GM21447 (cell line): ENCODE data around the gene ASCL4.

ENCODE experiments used
- ATAC-seq: cut with Tn5 transposase; IDR thresholded peaks from one replicate; pipeline ENCODE4 v1.9.1; 2021; ENCODE audit not compliant: unreplicated experiment

Gene ASCL4

DNA sequence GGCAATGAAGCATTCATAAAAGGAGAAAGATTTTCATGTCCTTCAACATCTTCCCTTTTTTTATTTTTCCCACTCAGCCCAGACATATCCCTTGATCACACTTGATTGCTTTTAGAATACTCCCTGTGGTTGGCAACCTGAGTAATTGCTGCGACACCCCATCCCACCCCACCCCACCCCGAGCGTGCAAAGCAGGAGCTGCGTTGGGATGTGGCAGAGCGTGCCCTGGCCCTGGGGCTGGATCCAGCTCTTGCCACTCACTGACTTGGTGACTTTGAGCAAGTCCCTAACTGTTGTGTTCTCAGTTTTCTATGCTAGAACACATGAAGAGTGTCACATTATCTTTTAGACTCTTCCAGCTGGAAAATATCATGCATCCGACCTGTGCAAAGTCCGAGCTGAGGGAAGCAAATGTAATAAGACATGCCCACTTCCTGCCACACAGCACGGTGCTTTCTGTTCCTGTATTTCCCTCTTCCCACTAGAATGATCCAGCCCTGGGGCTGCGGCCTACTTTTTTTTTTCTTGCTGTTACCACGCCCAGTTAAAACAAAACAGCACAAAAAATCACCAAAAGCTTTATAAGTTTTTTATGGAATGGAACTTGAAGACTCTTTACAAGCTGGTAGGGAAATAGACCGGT, 4.0 kb downstream of the ASCL4 start:
- ATAC-seq = no peak

DNA sequence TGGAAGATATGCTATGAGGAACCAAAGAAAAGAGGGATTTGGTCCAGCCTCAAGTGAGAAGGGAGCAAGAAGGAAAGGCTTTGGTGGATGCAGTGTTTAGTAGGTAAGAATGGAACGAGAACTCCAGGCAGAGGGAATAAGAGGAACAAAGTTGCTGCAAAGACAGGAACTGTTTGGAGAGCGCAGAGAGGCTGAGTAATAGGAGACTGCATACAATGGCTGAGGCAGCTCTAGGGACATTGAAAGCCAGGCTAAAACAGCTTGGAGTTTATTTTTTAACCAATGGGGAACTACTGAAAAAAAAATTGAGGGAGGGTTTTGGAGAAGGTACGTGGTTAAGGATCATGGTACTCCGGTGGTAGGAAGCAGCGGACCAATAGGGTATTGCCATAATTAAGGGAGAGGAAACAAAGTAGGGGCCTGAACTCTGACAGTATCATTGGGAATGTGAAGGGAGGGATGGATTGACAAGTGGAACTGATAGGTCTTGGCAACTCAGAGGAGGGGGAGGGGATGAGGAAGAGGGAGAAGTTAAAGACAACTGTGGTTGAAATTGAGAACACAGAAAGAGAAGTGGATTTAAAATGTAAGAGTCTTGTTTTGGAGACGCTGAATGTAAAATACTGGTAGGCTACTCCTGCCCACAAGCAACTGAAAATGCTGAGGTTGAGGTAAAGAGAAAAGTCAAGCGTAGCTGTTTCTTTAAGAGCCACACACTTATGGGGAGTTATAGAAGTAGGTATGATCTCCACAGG, 4.8 kb downstream of the ASCL4 start:
- peak; percentile 61 for ATAC-seq

DNA sequence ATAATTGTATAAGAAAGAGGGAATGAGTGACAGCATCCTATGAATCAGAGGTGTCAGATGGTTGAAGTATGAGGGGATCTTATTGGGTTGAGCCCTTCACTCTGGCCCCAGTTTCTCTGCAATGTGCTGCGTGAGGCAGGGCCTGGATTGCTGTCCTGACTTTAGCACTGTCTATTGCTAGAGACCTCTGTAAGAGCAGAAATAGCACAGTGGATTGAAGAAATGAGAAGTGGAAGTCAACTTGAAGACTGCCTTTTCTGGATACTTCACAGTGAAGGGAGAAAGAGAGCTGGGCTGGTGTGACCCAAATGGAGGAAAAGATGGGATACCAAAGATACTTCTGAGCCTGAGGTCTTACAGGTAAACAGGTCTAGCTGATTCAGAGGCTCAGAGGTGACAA, 5.8 kb downstream of the ASCL4 start:
- ATAC-seq = no peak

DNA sequence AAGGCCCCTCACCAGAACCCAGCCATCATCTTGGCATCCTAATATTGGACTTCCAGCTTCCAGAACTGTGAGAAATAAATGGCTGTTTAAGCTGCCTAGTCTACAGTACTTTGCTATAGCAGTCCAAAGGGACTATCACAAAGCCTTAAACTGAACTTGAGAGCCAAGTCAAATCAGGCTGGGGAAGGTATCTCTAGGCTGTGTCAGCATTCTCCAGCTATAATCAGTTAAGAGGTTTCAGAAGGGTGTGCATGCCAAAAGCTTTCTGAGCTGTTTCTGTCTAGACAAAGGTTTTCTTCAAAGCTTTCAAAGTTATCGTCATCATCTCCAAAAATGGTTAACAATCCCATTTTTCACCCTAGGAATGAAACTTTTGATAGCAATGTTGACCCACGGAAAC, 7.6 kb downstream of the ASCL4 start:
- no peak for ATAC-seq

DNA sequence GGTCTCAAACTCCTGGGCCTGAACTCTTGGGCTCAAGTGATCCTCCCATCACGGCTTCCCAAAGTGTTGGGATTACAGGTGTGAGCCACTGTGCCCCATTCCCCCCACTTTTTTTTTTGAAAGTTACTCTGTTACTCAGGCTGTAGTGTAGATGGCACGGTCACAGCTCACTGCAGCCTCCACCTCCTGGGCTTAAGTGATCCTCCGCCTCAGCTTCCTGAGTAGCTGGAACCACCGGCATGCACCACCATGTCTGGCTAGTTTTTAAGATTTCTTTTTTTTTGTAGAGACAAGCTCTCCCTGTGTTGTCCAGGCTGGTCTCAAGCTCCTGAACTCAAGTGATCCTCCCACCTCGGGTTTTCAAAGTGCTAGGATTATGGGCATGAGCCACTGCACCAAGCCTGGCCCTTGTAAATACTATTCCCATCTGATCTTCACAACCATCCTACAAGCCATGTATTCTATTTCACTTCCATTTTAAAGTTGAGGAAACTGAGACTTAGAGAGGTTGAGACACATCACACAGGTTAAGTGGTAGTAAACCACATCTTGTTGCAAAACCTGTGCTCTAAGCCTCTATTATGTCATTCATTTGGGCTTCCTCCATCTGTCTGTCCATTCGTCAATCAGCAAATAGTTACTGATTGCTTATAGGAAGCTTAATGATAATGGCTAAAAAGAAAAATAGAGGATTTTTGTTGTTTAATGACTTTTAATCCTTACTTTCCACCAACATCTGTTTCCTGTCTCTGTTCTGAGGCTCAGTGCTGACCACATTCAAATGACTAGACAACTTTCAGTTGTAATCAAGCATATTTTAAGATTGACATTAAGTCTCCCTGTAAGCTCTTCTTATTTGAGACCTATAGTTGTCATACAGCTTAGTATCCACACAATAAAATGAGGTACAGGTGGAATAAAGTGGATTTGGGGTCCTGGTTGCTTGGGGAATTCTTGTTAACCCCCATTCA, 9.2 kb downstream of the ASCL4 start:
- ATAC-seq = peak; percentile 65

DNA sequence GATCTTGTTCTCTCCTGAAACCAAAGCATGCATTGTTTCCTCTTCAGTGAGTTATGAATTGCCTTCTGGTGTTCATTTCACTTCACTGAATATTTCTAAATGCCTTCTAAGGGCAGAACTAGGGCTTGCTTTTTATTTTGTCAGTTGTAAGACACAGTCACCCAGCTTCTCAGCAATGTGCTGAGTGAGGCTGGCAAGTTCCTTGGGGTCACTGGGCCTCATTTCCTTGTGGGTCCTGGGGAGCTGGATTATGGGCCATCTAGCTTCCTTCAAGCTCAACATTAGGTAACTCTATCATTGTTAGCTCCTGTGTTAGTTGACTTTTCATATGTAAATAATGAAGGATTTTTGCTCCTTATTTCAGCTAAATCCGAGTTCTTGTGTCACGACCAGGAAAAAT, 13.8 kb downstream of the ASCL4 start:
- ATAC-seq = no peak

DNA sequence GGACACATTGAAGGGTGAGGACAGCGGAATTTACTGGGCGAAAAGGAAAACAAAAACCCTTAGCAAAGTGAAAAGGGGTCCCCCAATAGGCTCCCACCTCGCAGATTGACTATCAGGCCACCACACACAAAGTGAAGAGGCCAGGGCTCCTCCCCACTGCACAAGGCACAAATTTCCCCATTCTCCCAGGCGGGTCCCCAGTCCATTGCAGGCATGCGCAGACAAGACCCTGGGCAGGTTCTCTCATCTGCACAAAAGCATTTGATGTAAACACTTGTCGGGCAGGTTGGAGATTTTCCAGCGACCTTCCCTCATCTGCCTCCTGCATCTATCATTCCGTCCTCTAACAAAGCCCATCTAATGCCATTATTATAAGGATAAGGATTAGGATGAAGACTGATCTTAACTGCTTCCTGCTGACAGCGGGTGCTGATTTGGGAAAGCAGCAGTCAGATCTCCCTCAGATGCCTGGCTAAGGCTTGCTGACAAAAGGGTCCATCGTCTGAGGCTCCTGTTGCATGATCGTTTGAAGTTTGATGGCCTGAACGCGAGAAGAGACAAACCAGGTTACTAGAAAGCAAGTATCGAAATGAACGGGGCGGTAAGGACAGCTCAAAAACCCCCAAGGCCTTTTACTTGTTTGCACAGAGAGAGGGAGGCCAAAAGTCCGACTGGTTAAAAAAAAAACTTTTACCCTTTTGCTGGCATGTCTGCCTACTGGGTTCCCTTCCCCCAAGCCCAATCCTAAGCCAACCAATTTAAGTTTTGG, 14.4 kb downstream of the ASCL4 start:
- ATAC-seq = no peak

DNA sequence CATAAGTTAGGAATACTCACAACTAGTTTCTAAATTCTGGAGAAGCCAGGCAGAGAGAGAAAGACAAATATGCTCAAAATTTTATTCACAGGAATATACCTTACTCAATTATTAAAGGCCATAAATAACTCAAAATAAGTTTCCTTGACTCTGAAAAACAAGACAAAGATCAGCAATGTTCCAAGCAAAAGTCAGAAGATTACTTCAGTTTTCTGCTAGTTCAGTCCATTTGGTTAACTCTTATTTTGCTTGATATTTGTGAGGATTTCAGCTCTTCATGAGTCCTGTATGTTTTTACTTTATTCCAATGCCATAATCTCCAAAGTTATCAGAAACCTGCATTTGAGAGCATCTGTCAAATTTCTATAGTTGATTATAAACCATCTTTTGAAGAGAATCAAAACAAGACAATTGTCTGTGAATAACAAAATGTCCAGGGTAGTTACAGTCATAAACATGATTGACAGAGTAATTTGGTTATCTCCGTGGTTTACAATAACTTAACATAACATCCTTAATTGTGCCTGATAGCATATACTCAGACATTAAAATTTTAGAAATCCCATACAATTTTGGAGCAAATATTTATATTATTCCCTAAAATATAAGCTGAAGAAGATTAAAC, 17.1 kb downstream of the ASCL4 start:
- no peak for ATAC-seq

DNA sequence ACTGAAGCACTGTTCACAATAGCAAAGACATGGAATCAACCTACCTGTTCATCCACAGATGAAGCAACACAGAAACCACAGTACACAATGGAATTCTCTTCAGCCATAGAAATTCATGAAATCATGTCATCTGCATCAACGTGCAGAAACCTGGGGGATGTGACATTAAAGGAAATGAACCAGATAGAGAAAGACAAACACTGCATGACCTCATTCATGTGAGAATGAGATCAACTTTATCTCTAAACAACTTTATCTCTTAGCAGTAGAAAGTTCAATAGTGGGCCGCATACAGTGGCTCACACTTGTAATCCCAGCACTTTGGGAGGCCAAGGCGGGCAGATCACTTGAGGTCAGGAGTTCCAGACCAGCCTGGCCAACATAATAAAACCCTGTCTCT, 19.9 kb downstream of the ASCL4 start:
- no peak for ATAC-seq

DNA sequence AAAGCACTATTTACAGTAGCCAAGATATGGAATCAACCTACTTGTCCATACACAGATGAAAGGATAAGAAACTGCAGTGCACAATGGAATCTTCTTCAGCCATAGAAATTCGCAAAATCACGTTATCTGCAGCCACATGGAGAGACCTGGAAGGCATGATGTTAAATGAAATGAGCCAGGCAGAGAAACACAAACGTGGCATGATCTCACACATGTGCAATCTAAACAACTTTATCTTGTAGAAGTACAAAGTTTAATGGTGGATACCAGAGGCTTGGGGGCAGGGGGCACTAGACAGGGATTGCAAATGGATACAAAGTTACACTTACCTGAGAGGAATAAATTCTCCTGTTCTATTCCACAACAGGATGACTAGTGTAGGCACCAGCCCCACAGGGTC, 24.1 kb downstream of the ASCL4 start:
- no peak for ATAC-seq

DNA sequence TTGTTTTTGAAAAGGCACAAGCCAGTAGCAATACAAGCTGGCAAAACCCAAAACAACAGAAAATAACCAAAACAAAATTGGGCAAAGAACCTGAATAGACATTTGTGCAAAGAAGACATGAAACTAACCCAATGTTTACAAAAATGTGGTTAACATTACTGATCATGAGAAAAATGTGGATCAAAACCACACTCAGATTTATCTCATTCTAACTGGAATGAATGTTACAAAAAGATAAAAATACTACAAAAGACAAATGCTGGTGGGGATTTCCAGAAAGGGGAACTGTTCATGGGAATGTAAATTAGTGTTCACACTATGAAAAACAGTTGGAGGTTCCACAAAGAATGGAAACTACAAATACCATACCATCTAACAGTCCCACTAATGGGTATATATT, 26.6 kb downstream of the ASCL4 start:
- no peak for ATAC-seq

DNA sequence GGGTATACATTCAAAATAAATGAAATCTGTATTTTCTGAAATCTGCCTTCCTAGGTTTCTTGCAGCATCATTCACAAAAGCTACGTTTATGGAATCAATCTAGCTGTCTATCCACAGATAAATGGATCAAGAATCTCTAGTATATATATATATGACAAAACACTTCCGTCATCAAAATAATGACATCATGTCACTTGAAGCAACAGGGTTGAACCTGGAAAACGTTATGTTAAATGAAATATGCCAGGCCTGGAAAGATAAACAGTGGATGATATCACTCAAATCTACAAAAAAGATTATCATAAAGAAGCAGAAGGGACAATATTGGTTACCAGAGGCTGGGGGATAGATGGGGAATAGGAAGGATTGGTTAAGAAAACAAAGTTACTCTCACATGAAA, 28.6 kb downstream of the ASCL4 start:
- no peak for ATAC-seq

DNA sequence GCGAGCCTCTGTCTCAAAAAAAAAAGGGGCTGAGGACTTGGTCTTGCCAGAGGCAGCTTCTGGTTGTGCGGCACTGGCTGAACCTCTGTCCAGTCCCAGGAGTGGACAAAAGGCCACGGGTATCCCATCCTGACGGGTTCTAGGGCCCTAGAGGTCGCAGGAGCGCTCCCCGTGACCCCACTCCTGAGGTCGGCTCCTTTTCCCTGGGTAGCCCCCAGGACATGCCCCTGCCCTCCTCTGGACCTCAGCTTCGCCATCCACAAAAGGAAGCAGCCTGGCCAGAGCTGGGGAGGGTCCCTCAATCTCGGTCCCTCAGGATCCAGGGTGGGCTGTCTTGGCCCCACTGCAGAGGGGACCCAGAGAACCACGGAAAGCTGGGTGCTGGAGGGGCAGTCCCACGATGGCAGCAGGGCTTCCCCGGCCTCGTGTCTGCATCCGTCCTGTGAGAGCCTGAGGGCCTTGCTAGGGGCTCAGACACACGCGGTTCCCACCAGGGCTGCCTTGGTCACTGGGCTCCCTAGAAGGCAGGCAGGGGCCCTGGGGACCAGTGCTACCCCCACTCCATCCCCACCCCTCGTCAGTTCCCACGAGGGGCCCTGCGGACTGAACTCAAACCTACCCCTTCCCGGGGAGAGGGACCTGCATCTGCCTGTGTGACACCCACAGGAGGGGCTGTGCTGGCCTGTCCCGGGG, 31.1 kb downstream of the ASCL4 start:
- ATAC-seq = no peak

DNA sequence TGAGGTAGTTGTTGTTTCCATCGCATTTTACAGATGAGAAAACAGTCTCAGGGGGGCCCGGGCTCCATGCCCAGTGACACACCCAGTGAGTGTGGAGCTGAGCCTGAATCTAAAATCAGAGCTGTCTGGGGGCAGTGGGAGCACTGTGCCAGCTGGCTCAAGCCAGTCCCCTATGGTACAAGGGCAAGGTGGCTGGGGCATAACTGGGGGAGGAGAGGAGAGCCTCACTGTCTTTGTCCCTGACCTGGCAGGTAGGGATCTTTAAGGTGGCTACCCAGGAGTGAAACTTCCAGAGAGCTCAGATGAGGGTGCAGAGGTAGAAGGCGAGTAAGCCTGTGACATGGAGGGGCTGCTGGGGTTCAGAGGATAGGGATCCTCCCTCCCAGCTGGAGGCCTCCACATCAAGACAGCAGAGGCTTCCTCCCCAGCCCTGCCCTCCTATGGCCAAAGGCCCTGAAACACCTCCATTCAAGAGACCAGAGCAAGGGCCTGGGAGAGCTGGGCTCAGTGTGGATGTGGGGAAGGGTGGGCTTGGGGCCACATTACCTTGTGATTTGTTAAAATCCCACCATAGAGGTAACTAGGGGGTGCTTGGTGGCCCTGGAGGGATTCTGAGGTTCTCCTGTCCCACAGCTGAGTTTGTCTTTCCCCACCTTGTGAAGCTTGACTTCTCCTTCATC, 33.1 kb downstream of the ASCL4 start:
- no peak for ATAC-seq

DNA sequence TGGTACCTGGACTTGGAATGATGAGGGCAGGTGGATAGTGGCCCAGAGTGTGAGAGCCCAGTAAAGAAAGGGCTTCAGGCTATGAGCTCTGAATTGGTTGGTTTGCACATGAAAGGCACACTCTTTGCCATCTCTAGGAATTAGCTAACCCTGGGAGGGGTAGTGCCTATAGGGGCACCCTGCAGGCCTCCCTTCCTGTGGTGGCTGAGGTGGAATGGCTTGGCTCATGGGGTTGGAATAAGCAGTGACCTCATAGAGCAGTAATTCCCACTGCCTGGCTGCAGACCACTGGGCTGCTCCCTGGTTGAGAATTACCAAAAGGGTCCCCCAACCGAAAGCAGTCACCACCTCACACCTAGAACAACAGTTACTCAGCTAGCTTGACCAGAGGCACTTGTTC, 42.7 kb downstream of the ASCL4 start:
- ATAC-seq = no peak

DNA sequence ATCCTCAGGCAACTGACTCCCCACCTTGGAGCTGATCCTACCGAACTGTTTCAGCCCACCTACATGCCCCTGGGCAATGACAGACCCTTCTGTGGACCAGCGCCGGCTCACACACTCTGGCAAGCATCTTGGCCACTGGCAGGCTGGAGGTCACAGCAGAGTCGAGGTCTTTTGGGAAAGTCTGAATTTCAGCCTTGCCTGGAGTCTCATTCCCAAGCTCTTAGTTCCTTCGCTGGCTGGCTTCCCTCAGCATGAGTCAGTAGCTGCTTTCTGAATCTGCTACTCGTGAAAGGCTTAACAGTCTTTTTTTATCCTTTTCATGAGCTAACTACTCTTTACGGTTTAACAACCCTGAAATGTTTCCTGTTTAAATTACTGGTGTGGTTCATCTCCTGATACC, 44.5 kb downstream of the ASCL4 start:
- no peak for ATAC-seq

DNA sequence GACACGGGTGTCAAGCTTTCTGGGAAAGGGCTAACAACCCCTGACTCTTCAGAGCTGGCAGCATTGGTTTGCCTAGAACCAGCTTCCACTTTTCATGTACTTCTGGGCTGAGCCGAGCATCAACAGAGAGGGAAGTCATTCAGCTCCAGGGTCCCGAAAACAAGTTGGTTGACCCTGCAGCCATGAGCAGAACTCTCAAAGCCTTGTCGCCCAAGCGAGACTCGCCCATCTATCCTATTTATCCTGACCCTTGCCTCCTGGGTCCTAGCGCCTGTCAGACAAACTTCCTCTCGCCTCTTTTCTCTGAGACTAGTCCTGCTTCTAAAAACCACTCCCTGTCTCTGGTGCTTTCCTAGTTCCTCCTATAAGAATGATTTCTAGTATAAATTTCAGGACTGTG, 47.9 kb downstream of the ASCL4 start:
- no peak for ATAC-seq
